GM18858 (cell line): ENCODE measurements around the gene MORN3.

ENCODE experiments used
- ATAC-seq: cut with Tn5 transposase; IDR thresholded peaks from one replicate; pipeline ENCODE4 v1.9.1; 2021; ENCODE audit not compliant: unreplicated experiment

Gene MORN3

GRCh38 chr12:121610239-121611149, 59.0 kb downstream of the MORN3 start:
- ATAC-seq: no peak

DNA sequence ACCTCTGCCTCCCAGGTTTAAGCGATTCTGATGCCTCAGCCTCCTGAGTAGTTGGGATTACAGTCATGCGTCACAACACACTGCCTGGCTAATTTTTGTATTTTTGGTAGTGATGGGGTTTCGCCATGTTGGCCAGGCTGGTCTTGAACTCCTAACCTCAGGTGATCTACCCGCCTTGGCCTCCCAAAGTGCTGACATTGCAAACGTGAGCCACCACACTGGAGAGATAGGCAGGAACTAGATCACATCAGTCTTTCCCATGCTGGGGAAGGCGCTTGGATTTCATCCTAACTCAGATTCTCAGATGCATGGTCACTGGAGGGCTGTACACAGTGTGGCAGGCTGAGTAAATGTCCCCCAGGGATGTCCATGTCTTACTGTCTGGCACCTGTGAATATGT, 61.2 kb downstream of the MORN3 start:
- no peak for ATAC-seq

DNA sequence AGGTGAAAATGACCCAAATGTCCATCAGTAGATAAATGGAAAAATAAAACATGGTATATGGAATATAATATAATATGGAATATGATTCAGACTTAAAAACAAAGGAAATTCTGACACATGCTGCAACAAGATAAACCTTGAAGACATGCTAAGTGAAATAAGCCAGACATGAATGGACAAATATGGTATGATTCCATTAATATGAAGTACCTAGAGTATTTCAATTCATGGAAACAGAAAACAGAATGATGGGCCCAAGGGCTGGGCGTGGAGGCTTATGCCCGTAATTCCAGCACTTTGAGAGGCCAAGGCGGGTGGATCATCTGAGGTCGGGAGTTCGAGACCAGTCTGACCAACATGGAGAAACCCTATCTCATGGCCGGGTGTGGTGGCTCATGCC, 65.9 kb downstream of the MORN3 start:
- no peak for ATAC-seq

GRCh38 chr12:121602766-121603165, 66.7 kb downstream of the MORN3 start:
- no peak for ATAC-seq

DNA sequence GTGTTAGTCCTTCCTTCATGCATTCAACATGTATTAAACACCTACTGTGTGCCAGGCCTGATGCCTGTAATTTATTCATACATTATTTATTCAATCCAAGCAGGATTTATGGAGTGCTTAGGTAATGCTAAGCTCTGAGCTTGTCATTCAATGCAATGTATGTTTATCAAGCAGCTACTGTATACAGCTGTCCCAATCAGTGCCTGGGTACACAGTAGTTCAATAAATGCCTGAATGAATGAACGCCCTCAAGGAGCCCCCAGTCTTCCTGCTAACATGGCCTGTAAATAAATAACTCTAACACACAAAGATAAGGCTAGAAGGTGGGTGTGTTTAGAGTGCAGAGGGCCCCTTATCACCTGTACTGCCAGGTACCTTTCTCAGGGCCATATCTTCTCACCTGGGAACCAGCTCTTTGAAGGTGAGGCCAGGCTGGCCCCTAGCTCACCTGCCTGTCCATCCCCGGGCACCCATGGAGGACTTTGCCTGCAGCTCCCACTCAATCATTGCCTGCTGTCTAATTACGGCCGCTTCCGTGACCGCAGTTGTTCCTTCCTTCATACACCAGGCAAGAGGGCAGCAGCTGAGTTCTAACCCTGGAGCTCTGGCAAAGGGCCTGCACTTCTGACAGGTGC, 68.6 kb downstream of the MORN3 start:
- no peak for ATAC-seq
